ENCODE data around the gene BANF2.
"Not testable (repeated sequence)": the region's sequence is repeated elsewhere in the genome, so short reads cannot be mapped to it uniquely, and the experiment has no call there.

Gene BANF2

DNA sequence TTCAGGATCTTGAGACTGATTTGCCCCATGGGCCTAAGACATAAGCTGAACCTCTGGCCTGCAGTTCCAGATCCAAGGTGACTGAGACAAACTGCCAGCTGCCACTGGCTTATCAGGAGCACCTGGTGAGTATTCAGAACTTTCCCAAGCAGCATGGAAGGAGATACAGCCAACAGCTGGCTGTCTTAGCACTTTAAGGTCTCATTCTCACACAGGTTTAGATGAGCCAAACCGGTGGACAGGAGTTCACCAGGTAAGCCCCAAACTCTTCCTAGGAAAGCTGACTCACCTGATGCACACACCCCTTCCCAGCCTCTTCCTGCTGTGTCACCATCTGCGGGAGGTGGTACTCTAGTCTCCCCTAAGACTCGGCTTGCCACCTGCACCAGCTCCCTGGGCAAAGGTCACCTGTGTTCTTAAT lies at the start of gene BANF2:
Gene BANF2 (plus strand): TSS at position 36 of the 421 bp plus-strand sequence. CDS start 25,060 bp downstream, outside the sequence.
- DNase-seq (ENCODE audit: low spot score), result no peak

DNA sequence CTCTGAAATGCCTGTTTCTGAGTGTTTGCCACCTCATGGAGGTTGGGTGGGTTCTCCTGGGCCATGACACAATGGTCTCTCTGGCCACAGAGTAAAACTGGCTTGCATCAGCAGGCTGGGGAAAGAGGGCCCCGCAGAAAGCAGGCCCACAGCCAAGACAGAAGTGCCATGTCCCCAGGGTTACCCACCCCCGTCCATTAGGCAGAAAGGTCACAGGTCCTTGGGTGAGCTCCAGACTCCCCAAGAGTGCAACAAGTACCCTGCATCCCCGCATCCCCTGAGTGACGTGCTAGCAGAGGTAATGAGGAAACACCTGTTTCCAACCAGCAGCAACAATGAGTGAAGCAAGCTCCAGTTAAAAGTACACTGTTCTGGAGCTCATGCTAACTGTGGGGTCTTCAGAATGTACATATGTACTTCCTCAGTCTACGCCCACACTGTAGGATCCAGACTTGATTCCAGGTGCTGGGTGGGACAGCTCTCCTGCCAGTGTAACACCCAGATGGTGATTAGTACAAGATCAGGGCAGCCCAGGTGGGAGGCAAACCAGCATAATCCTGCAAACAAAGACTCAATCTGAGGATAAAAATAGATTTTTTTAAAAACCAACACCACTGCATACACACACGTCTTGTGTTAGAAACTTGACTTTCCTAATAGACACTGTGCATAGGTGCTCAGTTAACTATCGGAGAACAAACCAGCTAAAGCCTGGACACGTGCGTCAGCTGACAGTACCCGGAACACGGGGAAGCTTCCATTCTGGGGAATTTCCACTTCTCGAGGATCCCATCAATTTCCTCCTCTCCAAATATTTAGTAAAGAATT lies 49.3 kb upstream of the BANF2 start:
- DNase-seq (ENCODE audit: low spot score), result no peak

DNA sequence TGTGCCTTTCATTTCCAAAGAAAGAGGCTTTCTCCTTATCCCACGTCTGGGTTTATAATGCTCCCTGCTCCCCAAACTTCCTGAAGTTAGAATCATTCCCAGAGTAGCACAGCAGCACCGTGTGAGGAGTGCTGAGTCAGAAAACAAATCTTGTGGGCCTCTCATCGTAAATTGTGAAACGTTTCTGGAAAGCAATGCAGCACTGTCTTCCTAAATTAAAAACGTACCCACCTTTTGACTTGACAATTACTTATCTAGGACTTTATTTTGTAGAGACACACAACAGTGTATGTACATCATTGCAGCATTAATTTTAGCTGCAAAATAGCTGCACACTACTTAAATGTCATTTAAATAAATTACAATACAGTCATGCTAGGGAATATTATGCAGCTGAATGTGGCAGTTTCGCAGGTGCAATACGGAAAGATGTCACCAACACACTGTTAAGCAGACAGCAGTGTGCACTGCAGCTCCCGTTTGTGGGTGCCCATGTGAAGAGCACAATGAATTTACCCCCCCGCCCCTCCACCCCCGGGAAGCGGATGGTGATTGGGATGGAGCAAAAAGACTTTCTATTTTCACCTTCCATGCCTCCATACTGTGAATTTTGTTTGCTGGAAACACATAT lies 48.5 kb upstream of the BANF2 start:
- no peak for DNase-seq (ENCODE audit: low spot score)

DNA sequence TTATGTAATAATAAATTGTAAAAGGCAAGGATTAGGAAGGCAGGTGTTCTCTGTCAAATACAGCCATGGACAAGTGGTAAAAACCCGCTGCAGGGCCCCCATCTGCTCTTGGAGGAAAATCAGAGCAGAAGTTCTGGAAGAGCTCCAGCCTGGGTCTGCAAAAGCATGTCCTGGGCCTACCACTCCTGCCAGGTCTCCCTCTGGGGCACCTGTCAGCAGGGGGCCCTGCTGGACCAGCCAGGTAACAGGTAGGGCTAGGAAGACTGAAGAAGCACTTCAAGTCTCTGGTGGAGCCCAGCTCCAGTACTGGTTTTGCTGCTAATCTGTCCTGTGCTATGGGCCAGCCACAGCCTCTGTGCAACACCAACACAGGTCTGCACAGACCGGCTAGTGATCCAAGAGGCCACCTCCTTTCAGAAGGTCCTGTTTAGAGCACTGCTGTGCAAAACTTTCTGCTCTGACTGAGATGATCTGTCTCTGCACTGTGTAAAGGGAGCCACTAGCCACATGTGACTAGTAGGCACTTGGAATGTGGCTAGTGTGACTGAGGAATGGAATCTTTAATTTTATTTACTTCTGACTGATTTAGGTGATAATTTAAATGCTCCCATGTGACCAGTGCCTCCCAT lies 47.9 kb upstream of the BANF2 start:
- no peak for DNase-seq (ENCODE audit: low spot score)

GRCh38 chr20:17652411-17652810 lies 47.4 kb upstream of the BANF2 start:
- no peak for DNase-seq (ENCODE audit: low spot score)

DNA sequence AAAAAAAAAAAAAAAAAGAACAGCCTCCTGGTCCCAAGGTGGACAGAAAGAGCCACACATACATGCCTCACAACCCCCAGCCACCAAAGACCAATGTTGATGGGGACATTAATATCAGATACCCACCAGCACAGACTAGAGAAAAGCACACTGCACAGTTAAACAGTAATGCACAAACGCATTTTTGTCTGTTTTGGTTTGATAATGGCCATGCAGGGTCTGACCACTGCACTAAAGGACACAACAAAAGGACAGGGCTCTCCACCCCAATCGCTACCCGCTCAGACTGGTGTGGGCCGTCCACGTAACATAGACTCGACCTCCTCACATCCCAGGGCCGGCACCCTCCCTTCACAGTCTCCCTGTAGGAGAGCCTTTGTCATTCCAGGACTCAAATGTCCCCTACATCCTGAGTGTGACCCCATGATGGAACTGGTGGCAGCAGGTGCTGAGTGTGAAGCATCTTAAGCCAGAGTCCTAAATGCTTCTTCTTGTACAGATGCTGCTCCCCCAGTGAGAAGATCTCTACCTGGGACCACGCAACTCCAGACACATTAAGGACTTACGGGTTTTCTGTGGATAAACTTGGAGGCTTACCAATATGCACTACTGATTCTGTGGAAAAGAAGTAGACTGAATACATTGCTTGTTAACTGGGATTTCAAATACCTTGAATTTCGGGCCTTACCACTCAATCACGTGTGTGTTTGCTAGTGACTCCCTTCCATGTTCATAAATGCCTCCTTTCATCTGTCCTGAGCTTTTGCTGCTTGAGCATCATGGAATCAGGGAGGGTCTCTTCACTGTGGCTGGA lies 45.7 kb upstream of the BANF2 start:
- no peak for DNase-seq (ENCODE audit: low spot score)

DNA sequence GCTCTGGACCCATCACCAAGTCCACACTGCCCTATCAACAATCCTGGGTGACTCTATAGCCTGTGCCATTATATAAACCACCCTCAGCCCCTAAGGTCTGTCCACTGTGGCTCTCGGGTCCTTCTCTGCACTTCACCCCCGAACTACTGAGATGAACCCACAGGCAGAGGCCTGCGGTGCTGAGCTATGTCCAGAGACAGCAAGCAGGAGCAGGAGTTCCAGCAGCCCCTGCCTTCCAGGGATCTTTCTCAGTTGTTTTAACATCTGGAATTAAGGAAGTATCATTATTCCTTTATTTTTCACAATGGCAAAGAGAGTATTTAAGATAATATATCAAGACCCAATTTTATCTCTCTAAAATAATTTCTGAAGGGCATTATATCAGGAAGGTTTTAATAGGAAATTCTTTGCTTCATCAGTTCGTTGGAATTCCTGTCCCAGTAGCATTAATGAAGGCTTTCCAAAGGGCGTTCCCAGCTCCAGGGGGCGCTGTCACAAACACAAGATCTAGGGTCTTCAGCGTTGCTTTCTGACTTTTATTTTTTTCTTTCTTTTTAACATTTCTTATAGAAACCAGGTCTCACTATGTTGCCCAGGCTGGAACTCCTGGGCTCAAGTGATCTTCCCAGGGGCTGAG lies 45.0 kb upstream of the BANF2 start:
- DNase-seq (ENCODE audit: low spot score), result no peak

DNA sequence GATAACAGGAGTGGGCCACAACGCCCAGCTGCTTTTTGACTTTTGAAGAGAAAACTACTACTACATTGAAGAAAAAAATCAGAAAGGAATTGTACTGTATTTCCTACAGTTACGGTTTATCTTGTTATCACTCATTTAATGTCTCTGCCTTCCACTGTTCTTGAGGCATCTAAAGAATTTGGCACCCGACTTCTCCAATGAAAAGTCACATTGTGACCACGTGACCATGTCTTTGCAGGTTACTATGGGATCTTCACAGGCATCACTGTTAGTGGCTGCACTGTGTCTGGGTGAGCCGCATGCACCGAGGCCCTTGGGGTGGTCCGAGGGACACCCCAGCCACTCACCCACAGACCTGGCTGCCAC lies 44.5 kb upstream of the BANF2 start:
- no peak for DNase-seq (ENCODE audit: low spot score)

GRCh38 chr20:17655865-17656479 lies 43.8 kb upstream of the BANF2 start:
- DNase-seq (ENCODE audit: low spot score), result peak; percentile 30

GRCh38 chr20:17657079-17657825 lies 42.5 kb upstream of the BANF2 start:
- no peak for DNase-seq (ENCODE audit: low spot score)

- no peak for DNase-seq (ENCODE audit: low spot score)
Measured at GRCh38 chr20:17657898-17658647, 41.7 kb upstream of the BANF2 start.

- no peak for DNase-seq (ENCODE audit: low spot score)
Measured at GRCh38 chr20:17658648-17658993, 41.1 kb upstream of the BANF2 start.

DNA sequence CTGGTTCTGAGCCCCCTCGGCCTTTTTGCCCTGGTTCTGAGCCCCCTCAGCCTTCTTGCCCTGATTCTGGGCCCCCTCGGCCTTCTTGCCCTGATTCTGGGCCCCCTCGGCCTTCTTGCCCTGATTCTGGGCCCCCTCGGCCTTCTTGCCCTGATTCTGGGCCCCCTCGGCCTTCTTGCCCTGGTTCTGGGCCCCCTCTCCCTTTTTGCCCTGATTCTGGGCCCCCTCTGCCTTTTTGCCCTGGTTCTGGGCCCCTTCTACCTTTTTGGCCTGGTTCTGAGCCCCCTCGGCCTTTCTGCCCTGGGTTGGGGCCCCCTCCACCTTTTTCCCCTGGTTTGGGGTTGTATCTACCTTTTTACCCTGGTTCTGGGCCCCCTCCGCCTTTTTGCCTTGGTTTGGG lies 40.4 kb upstream of the BANF2 start:
- not testable (repeated sequence) for DNase-seq (ENCODE audit: low spot score)

DNA sequence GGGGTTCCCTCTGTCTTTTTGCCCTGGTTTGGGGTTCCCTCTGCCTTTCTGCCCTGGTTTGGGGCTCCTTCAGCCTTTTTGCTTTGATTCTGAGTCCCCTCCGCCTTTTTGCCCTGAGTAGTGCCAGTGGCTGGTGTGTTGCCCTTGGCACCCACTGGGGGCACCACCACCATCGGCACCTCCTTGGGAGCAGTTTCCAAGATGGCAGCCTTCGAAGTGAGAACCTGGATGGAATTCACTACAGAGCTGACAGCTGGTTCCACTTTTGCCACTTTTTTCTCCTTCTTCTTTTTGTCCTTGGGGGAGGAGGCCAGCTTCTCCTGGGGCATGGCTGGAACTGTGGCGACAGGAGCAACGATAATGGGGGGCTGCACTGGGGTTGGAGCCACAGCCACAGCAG lies 40.0 kb upstream of the BANF2 start:
- DNase-seq (ENCODE audit: low spot score), result no peak

DNA sequence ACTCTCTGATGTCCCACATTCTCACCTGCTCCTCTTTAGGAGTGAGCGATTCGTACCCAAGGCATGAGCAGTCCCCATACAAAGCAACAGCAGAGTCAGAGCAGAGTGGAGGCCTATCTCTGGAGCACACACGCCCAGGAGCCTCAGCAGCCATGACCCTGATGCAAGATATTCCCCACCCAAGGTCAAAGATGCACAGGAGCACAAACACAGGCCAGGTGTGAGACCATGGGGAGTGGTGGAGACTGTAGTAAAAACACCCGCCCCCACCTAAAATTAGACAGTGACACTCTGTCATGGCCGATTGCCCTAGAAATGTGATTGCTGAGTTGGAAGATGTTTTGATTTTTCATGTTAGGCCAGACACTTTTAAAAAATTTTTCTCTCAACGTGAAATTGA lies 39.1 kb upstream of the BANF2 start:
- no peak for DNase-seq (ENCODE audit: low spot score)

- no peak for DNase-seq (ENCODE audit: low spot score)
Measured at GRCh38 chr20:17661121-17661744, 38.5 kb upstream of the BANF2 start.

GRCh38 chr20:17662333-17663039 lies 37.3 kb upstream of the BANF2 start:
- peak; percentile 14 for DNase-seq (ENCODE audit: low spot score)

DNA sequence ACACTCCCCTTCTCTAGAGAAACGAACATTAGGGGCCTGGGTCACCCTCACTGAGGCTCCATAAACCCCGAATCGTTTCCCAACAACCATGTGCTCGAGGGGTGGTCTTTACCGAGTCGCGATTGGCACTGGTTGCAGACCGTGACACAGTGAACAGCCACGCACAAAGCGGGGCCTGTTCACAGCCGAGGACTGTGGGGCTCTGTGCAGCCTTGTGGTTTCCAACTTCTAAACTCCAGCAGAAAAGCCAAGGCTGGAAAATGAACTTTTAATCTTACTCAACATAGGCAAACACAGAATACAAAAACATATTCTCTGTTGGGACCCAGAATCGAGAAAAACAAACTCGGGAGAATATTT lies 36.7 kb upstream of the BANF2 start:
- no peak for DNase-seq (ENCODE audit: low spot score)

DNA sequence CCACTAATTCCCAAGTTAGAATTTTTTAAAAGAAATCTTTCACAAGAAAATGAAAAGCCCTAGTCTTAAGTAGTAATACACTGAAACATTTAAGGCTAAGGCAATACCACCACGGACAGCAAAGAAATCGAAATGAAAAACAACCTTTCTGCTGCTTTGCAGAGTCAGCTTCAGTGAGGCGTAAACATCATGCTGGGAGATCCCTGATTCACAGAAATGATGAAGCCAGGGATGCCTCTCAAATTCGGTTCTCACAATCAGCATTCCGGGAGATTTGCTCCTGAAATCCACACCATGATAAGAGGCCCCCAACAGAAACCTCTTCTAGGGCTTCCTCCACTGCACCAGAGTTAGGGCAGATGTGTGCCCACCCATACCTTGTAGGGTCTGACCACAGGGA lies 36.3 kb upstream of the BANF2 start:
- DNase-seq (ENCODE audit: low spot score), result no peak
